H1 (cell line): Measurements from ENCODE around the gene CSNK1G2. TPM values are rescaled to one million over a fixed set of nuclear protein-coding genes. Genes with fewer than 3 reads are reported as not detected.

Source experiments
- CTCF ChIA-PET: fragments of 300-600 bp; sonication (Branson Sonifier 250); formaldehyde crosslinking; loops from one replicate; lab custom pipeline; 2021; ENCODE audit not compliant: partially characterized antibody; lab: Charles Lee
- POLR2A ChIA-PET: fragments of 300-600 bp; sonication (Branson Sonifier 250); formaldehyde crosslinking; loops from one replicate; lab custom pipeline; 2021; ENCODE audit warnings: inconsistent platforms; ENCODE audit not compliant: partially characterized antibody; lab: Charles Lee
- DNase-seq, 2 experiments: peaks; one replicate each; pipeline versions ENCODE4 v3.0.0 to v3.0.0-alpha.2; 2010 to 2022; ENCODE audit warnings: low spot score in 2 of 2, low read depth in 1 of 2, mixed read lengths in 1 of 2
- FAIRE-seq: peaks from 2 replicates; lab custom pipeline; 2011; peaks lifted over from hg19 to GRCh38; lab: Jason Lieb, UNC
- H2AFZ ChIP-seq: 2 replicates; pipeline ENCODE4 v1.8.1; 2012; ENCODE audit warnings: low read length, inconsistent platforms
- H2AK5ac ChIP-seq: 2 replicates; pipeline ENCODE4 v1.6.1; 2013; ENCODE audit warnings: low read depth, low read length
- H2BK120ac ChIP-seq: replicated peaks from 2 replicates; pipeline ENCODE3; 2013; ENCODE audit warnings: low read depth, low read length, inconsistent platforms
- H2BK12ac ChIP-seq: 2 replicates; pipeline ENCODE4 v1.6.1; 2013; ENCODE audit warnings: low read depth, low read length
- H2BK15ac ChIP-seq: 2 replicates; pipeline ENCODE4 v1.6.1; 2013; ENCODE audit warnings: low read length
- H2BK20ac ChIP-seq: 2 replicates; pipeline ENCODE4 v1.6.1; 2013; ENCODE audit warnings: low read length
- H2BK5ac ChIP-seq: 2 replicates; pipeline ENCODE4 v1.6.1; 2013; ENCODE audit warnings: low read depth, low read length
- H3K14ac ChIP-seq: 2 replicates; pipeline ENCODE4 v1.6.1; 2013; ENCODE audit warnings: inconsistent platforms; ENCODE audit not compliant: insufficient read length
- H3K18ac ChIP-seq: 2 replicates; pipeline ENCODE4 v1.6.1; 2013; ENCODE audit warnings: low read length; ENCODE audit errors: extremely low read depth
- H3K23ac ChIP-seq: 2 replicates; pipeline ENCODE4 v1.6.1; 2013; ENCODE audit warnings: inconsistent platforms; ENCODE audit not compliant: insufficient read length
- H3K23me2 ChIP-seq: 2 replicates; pipeline ENCODE4 v1.6.1; 2013; ENCODE audit warnings: low read depth, low read length
- H3K27ac ChIP-seq: 2 replicates; pipeline ENCODE4 v1.6.1; 2011; ENCODE audit warnings: low read depth, low read length, inconsistent platforms
- H3K27me3 ChIP-seq, 4 experiments: replicated peaks in 1 of 4; 1 replicate in 1 of 4; 2 replicates in 3 of 4; pipeline versions ENCODE4 v1.6.1 to v1.8.1; 2011 to 2013; ENCODE audit warnings: low read length in 3 of 4, mild to moderate bottlenecking in 3 of 4, inconsistent platforms in 2 of 4, mixed read lengths in 2 of 4, moderate library complexity in 1 of 4; ENCODE audit not compliant: control insufficient read depth in 3 of 4, insufficient read depth in 3 of 4; ENCODE audit errors: extremely low read depth in 1 of 4
- H3K36me3 ChIP-seq, 4 experiments: 2 replicates each; pipeline versions ENCODE4 v1.6.1 to v1.8.1; 2011 to 2013; ENCODE audit warnings: mild to moderate bottlenecking in 4 of 4, low read length in 3 of 4, moderate library complexity in 2 of 4, control low read depth in 1 of 4, inconsistent platforms in 1 of 4; ENCODE audit not compliant: insufficient read depth in 4 of 4, control insufficient read depth in 2 of 4
- H3K4ac ChIP-seq: replicated peaks from 2 replicates; pipeline ENCODE3; 2013; ENCODE audit warnings: low read length, low read depth, mixed read lengths, inconsistent platforms; ENCODE audit not compliant: insufficient read length
- H3K4me1 ChIP-seq, 4 experiments: replicated peaks in 1 of 4; 1 replicate in 1 of 4; 2 replicates in 3 of 4; pipeline versions ENCODE4 v1.6.1 to v1.8.1; 2011 to 2013; ENCODE audit warnings: low read length in 3 of 4, inconsistent platforms in 2 of 4, mixed read lengths in 1 of 4; ENCODE audit not compliant: insufficient read depth in 4 of 4, control insufficient read depth in 3 of 4
- H3K4me2 ChIP-seq, 2 experiments: 2 replicates each; pipeline versions ENCODE4 v1.6.1 to v1.8.1; 2011 to 2013; ENCODE audit warnings: low read depth in 2 of 2, low read length in 2 of 2, control low read depth in 1 of 2, inconsistent platforms in 1 of 2, mild to moderate bottlenecking in 1 of 2; ENCODE audit not compliant: insufficient read depth in 1 of 2
- H3K4me3 ChIP-seq, 4 experiments: fragments of 200-600, 300-600 bp in 1 of 4; sonication (generic), shearing (Covaris generic), sonication (Bioruptor Twin) in 1 of 4; 2 replicates each; pipeline versions ENCODE4 v1.5.1 to v1.8.1; 2011 to 2016; ENCODE audit warnings: low read length in 4 of 4, low read depth in 3 of 4, control low read depth in 2 of 4, inconsistent platforms in 2 of 4, mild to moderate bottlenecking in 2 of 4, mixed read lengths in 1 of 4, moderate library complexity in 1 of 4; ENCODE audit not compliant: insufficient read depth in 2 of 4; ENCODE audit errors: extremely low read depth in 1 of 4
- H3K56ac ChIP-seq: replicated peaks from 2 replicates; pipeline ENCODE3; 2013; ENCODE audit warnings: low read depth, mild to moderate bottlenecking, mixed read lengths, low read length, inconsistent platforms; ENCODE audit not compliant: insufficient read length
- H3K79me1 ChIP-seq: 2 replicates; pipeline ENCODE4 v1.6.1; 2013; ENCODE audit warnings: low read depth, low read length, control low read depth
- H3K79me2 ChIP-seq, 2 experiments: 2 replicates each; pipeline versions ENCODE4 v1.6.1 to v1.8.1; 2012 to 2013; ENCODE audit warnings: low read length in 2 of 2, mild to moderate bottlenecking in 2 of 2, inconsistent platforms in 1 of 2; ENCODE audit not compliant: insufficient read depth in 2 of 2, control insufficient read depth in 1 of 2
- H3K9ac ChIP-seq, 4 experiments: replicated peaks in 1 of 4; 1 replicate in 1 of 4; 2 replicates in 3 of 4; pipeline versions ENCODE4 v1.6.1 to v1.8.1; 2011 to 2013; ENCODE audit warnings: low read depth in 3 of 4, low read length in 3 of 4, control low read depth in 2 of 4, mild to moderate bottlenecking in 2 of 4, moderate library complexity in 2 of 4, inconsistent platforms in 1 of 4; ENCODE audit errors: extremely low read depth in 1 of 4
- H3K9me3 ChIP-seq, 2 experiments: 2 replicates each; pipeline versions ENCODE4 v1.6.1 to v1.8.1; 2012 to 2013; ENCODE audit warnings: mild to moderate bottlenecking in 2 of 2, moderate library complexity in 2 of 2, control low read depth in 1 of 2, inconsistent platforms in 1 of 2, low read depth in 1 of 2, low read length in 1 of 2, mixed read lengths in 1 of 2; ENCODE audit not compliant: insufficient read depth in 2 of 2
- H4K20me1 ChIP-seq, 2 experiments: replicated peaks in 1 of 2; 2 replicates each; pipeline versions ENCODE3 to v1.8.1; 2011 to 2013; ENCODE audit warnings: inconsistent platforms in 2 of 2, low read length in 2 of 2, mild to moderate bottlenecking in 1 of 2; ENCODE audit not compliant: insufficient read depth in 2 of 2, control insufficient read depth in 1 of 2
- H4K5ac ChIP-seq: 2 replicates; pipeline ENCODE4 v1.6.1; 2013; ENCODE audit warnings: low read length, low read depth, mixed read lengths, inconsistent platforms; ENCODE audit not compliant: insufficient read length
- H4K8ac ChIP-seq: 2 replicates; pipeline ENCODE4 v1.8.0; 2013; ENCODE audit warnings: mild to moderate bottlenecking, moderate library complexity, low read length, inconsistent platforms; ENCODE audit not compliant: insufficient read depth; ENCODE audit errors: extremely low read depth
- H4K91ac ChIP-seq: replicated peaks from 2 replicates; pipeline ENCODE3; 2013; ENCODE audit warnings: low read length, mixed read lengths, inconsistent platforms; ENCODE audit not compliant: insufficient read length
- ASH2L ChIP-seq: fragments of 200-600, 300-600 bp; sonication (generic); IDR thresholded peaks from one replicate; pipeline ENCODE4 v1.7.1; 2017; ENCODE audit warnings: low read length
- CHD1 ChIP-seq: IDR thresholded peaks from 2 replicates; pipeline ENCODE4 v1.6.1; 2012; ENCODE audit warnings: low read depth, low read length, improper control_type of control experiment
- E2F6 ChIP-seq: IDR thresholded peaks from 2 replicates; pipeline ENCODE4 v1.6.1; 2012; ENCODE audit warnings: inconsistent platforms
- POLR2AphosphoS5 ChIP-seq: IDR thresholded peaks from 2 replicates; pipeline ENCODE4 v1.6.1; 2011; ENCODE audit warnings: low read depth, low read length
- whole genome bisulfite sequencing, 2 experiments: shearing (Covaris generic) in 1 of 2; methylation state at CpG; one replicate each; pipeline versions ENCODE4 v1.1.6 to v1.1.7; 2013 to 2015; ENCODE audit warnings: low lambda C conversion rate in 2 of 2, mixed read lengths in 2 of 2, inconsistent platforms in 1 of 2, low coverage in 1 of 2, missing lambda C conversion rate in 1 of 2; ENCODE audit not compliant: insufficient replicate concordance in 2 of 2, insufficient coverage in 1 of 2, insufficient read length in 1 of 2; ENCODE audit errors: extremely low coverage in 1 of 2, missing lambda C conversion rate in 1 of 2; 5-methylcytosine and 5-hydroxymethylcytosine counted together
- polyA plus RNA-seq, 7 experiments: library from polyadenylated mRNA; depleted of rRNA in 3 of 7; stranded (reverse) in 5 of 7; unstranded in 2 of 7; fragments of >200 nt in 5 of 7; fragments of 200-250 nt in 2 of 7; gene quantifications; 1 replicate in 5 of 7; 2 replicates in 1 of 7; 4 replicates in 1 of 7; pipeline versions ENCODE4 v1.2.1 to v1.2.3, GENCODE V29; 2011 to 2013; ENCODE audit warnings: missing spikeins in 2 of 7, mixed read lengths in 2 of 7
- total RNA-seq: library from RNA; stranded (reverse); fragmentation: NEBNext Ultra II Directional; extraction: Animal tissue kit (Norgen Biotek cat#: 25700); gene quantifications from 2 replicates; pipeline ENCODE4 v1.2.1, GENCODE V29; 2021
- TF ChIP-seq, protein P1 (sequence below): IDR thresholded peaks from 2 replicates; pipeline ENCODE4 v1.6.1; 2012; ENCODE audit warnings: inconsistent platforms

The CSNK1G2 gene
- total and polyA plus RNA-seq, 2 of the 8 experiments (the other 6 are each of a cell fraction or from before 2014, with no cell fraction given) = 99.5 to 130 TPM

GRCh38 chr19:1914826-1915341 is 26.1 kb upstream of the CSNK1G2 start:
- H3K27ac ChIP-seq = no peak overlapping the region
- POLR2A ChIA-PET = interaction anchor here (3.0 to 3.4 kb wide), 3 partner anchors 9 to 14 kb away, joined by 9 to 13 read pairs (median 12); partner anchors contain the start of genes ADAT3 and SCAMP4

More at GRCh38 chr19:1914826-1915341, 26.1 kb upstream of the CSNK1G2 start:
- Histone ChIP-seq H3K79me1 (peaks cover 18% of the 10 kb centered on the region), H3K56ac (no peak overlapping the region), H4K91ac (no peak overlapping the region), H4K5ac (no peak overlapping the region), H2BK15ac (no peak overlapping the region), H2AFZ (no peak overlapping the region)
- FAIRE-seq = no peak
- TF ChIP-seq POLR2AphosphoS5 (peak; percentile 27; the same call in 1 of the 2 replicates), CHD1 (no peak), ASH2L (no peak), E2F6 (no peak)
- TF ChIP-seq, protein P1, sequence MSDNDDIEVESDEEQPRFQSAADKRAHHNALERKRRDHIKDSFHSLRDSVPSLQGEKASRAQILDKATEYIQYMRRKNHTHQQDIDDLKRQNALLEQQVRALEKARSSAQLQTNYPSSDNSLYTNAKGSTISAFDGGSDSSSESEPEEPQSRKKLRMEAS = no peak
- TF ChIP-seq, all 59 proteins: peak for 1
- H2AK5ac ChIP-seq = no peak overlapping the region
- H3K27me3 ChIP-seq = no peaks in the 10 kb centered on the region
- no peak overlapping the region for H2BK20ac ChIP-seq
- no peak overlapping the region for H3K18ac ChIP-seq
- peaks cover 7 to 35% (median 19%) of the 10 kb centered on the region in 4 experiments; a peak in 6 of 8 replicates for H3K36me3 ChIP-seq
- H3K14ac ChIP-seq = no peak overlapping the region
- 97% methylated on average over 18 of the region's 23 CpGs; no CpG with 5 or more reads in 1 of the 2 experiments for WGBS, 2 experiments
- H3K23ac ChIP-seq = no peak overlapping the region
- H3K23me2 ChIP-seq = no peaks in the 10 kb centered on the region
- H4K8ac ChIP-seq = no peak overlapping the region
- no peak overlapping the region for H2BK5ac ChIP-seq
- H3K4me2 ChIP-seq = no peak overlapping the region
- H3K79me2 ChIP-seq = peaks cover 5 to 41% of the 10 kb centered on the region in 2 experiments; a peak in 3 of 4 replicates
- no peak for DNase-seq
- no peaks in the 10 kb centered on the region for H3K9me3 ChIP-seq
- H3K4me1 ChIP-seq = no peaks in the 10 kb centered on the region
- H3K4me3 ChIP-seq = no peak overlapping the region
- H3K9ac ChIP-seq = no peak overlapping the region
- CTCF ChIA-PET = interaction anchor here (1.2 to 3.5 kb wide), 4 partner anchors 13 to 17 kb away, joined by 4 to 16 read pairs (median 8); no protein-coding TSS in a partner anchor
- H2BK120ac ChIP-seq = no peak overlapping the region
- no peak overlapping the region for H2BK12ac ChIP-seq
- no peak overlapping the region for H3K4ac ChIP-seq
- H4K20me1 ChIP-seq = peaks cover 7 to 25% of the 10 kb centered on the region in 2 experiments
